Loucy (cell line): ENCODE data around the gene MOV10L1.

Experiments used
- CTCF ChIP-seq: fragments of 200-600 bp; sonication (generic); conservative IDR thresholded peaks from 2 replicates; pipeline ENCODE4 v1.5.1; 2014; ENCODE audit warnings: mild to moderate bottlenecking, antibody characterized with exemption, low read length
- EZH2phosphoT487 ChIP-seq: fragments of 200-600 bp; IDR thresholded peaks from 2 replicates; pipeline ENCODE4 v1.6.1; 2018; ENCODE audit warnings: antibody characterized with exemption, mild to moderate bottlenecking, moderate library complexity, borderline replicate concordance

GRCh38 chr22:50129121-50129736 lies 39.4 kb downstream of the MOV10L1 start:
- TF ChIP-seq CTCF (no peak), EZH2phosphoT487 (no peak)
